ENCODE results near the gene SUGT1. TPM values are rescaled to one million over a fixed set of nuclear protein-coding genes. Genes with fewer than 3 reads are reported as not detected.
"Not testable (repeated sequence)": the region's sequence is repeated elsewhere in the genome, so short reads cannot be mapped to it uniquely, and the experiment has no call there.

The SUGT1 gene
- total RNA-seq, 1 donor from 2014 or later = 48.4 TPM

GRCh38 chr13:52711286-52711685, 58.6 kb downstream of the SUGT1 start:
- Mint-ChIP-seq H3K27ac (ENCODE audit: unreplicated experiment) (no peak overlapping the region), H3K4me1 (ENCODE audit: unreplicated experiment) (no peaks in the 10 kb centered on the region), H3K36me3 (ENCODE audit: unreplicated experiment) (no peaks in the 10 kb centered on the region), H3K9me3 (ENCODE audit: unreplicated experiment) (no peaks in the 10 kb centered on the region), H3K27me3 (ENCODE audit: unreplicated experiment) (no peaks in the 10 kb centered on the region), H3K4me3 (ENCODE audit: unreplicated experiment) (no peak overlapping the region)
- DNase-seq (ENCODE audit: extremely low spot score, unreplicated experiment) = no peak
- TF ChIP-seq, protein P1, sequence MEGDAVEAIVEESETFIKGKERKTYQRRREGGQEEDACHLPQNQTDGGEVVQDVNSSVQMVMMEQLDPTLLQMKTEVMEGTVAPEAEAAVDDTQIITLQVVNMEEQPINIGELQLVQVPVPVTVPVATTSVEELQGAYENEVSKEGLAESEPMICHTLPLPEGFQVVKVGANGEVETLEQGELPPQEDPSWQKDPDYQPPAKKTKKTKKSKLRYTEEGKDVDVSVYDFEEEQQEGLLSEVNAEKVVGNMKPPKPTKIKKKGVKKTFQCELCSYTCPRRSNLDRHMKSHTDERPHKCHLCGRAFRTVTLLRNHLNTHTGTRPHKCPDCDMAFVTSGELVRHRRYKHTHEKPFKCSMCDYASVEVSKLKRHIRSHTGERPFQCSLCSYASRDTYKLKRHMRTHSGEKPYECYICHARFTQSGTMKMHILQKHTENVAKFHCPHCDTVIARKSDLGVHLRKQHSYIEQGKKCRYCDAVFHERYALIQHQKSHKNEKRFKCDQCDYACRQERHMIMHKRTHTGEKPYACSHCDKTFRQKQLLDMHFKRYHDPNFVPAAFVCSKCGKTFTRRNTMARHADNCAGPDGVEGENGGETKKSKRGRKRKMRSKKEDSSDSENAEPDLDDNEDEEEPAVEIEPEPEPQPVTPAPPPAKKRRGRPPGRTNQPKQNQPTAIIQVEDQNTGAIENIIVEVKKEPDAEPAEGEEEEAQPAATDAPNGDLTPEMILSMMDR (IDR thresholded peaks at IDR 0.05) = no peak

DNA sequence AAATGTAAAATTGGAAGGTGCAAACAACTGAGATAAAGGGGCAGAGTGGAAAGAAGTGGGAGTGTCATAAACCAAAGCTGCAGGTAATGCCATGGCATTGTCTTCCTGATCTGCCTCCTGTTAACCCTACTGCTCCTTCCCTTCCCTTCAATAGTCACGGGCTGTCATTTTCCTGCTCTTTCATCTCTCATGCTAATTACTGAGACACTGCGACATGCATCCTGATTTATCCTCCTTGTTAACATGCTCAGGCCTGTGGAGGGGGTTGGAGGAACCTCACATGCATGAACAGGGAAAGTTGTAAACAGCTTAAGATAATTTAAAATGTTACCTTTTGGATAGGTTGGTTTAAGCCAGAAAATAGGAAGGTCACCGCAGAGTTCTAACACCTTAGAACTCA, 59.7 kb downstream of the SUGT1 start:
- no peaks in the 10 kb centered on the region for H3K36me3 Mint-ChIP-seq (ENCODE audit: unreplicated experiment)
- no peak overlapping the region for H3K27ac Mint-ChIP-seq (ENCODE audit: unreplicated experiment)
- no peak overlapping the region for H3K4me3 Mint-ChIP-seq (ENCODE audit: unreplicated experiment)
- H3K9me3 Mint-ChIP-seq (ENCODE audit: unreplicated experiment) = no peaks in the 10 kb centered on the region
- TF ChIP-seq, protein P1 (IDR thresholded peaks at IDR 0.05) = no peak
- no peak for DNase-seq (ENCODE audit: extremely low spot score, unreplicated experiment)
- H3K27me3 Mint-ChIP-seq (ENCODE audit: unreplicated experiment) = peaks cover 4% of the 10 kb centered on the region
- H3K4me1 Mint-ChIP-seq (ENCODE audit: unreplicated experiment) = no peaks in the 10 kb centered on the region

DNA sequence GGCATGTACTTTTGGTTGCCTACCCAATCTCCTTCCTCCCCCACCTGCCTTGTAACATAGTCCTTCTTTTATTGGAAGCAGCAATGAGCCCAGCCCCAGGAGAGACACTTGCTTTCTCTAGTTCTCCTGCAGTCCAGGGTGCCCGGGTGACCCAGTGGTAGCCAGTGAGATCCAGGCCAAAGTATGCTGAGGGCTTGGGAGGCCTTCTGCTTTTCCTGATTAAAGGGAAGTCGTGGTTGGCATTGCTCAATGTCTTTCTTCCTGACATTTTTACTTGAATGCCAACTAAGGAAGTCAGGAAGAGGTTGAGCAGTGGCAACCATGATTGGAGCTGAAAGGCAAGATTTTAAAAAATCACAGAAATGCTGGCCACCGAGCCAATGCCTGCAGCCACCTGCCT, 61.3 kb downstream of the SUGT1 start:
- H3K36me3 Mint-ChIP-seq (ENCODE audit: unreplicated experiment) = no peaks in the 10 kb centered on the region
- TF ChIP-seq, protein P1 (IDR thresholded peaks at IDR 0.05) = no peak
- H3K9me3 Mint-ChIP-seq (ENCODE audit: unreplicated experiment) = peaks cover 10% of the 10 kb centered on the region
- peaks cover 5% of the 10 kb centered on the region for H3K27me3 Mint-ChIP-seq (ENCODE audit: unreplicated experiment)
- H3K27ac Mint-ChIP-seq (ENCODE audit: unreplicated experiment) = no peak overlapping the region
- H3K4me3 Mint-ChIP-seq (ENCODE audit: unreplicated experiment) = no peak overlapping the region
- H3K4me1 Mint-ChIP-seq (ENCODE audit: unreplicated experiment) = no peaks in the 10 kb centered on the region
- no peak for DNase-seq (ENCODE audit: extremely low spot score, unreplicated experiment)

- H3K27me3 Mint-ChIP-seq (ENCODE audit: unreplicated experiment); H3K27ac Mint-ChIP-seq (ENCODE audit: unreplicated experiment); DNase-seq (ENCODE audit: extremely low spot score, unreplicated experiment); H3K4me3 Mint-ChIP-seq (ENCODE audit: unreplicated experiment); H3K36me3 Mint-ChIP-seq (ENCODE audit: unreplicated experiment); H3K4me1 Mint-ChIP-seq (ENCODE audit: unreplicated experiment): not testable (repeated sequence)
- H3K9me3 Mint-ChIP-seq (ENCODE audit: unreplicated experiment) = peaks cover 10% of the 10 kb centered on the region
Measured at GRCh38 chr13:52720904-52721303, 68.3 kb downstream of the SUGT1 start.

GRCh38 chr13:52721356-52721755, 68.7 kb downstream of the SUGT1 start:
- not testable (repeated sequence) for DNase-seq (ENCODE audit: extremely low spot score, unreplicated experiment); H3K27ac Mint-ChIP-seq (ENCODE audit: unreplicated experiment); H3K4me1 Mint-ChIP-seq (ENCODE audit: unreplicated experiment); H3K27me3 Mint-ChIP-seq (ENCODE audit: unreplicated experiment); H3K4me3 Mint-ChIP-seq (ENCODE audit: unreplicated experiment); H3K36me3 Mint-ChIP-seq (ENCODE audit: unreplicated experiment)
- peaks cover 10% of the 10 kb centered on the region for H3K9me3 Mint-ChIP-seq (ENCODE audit: unreplicated experiment)

DNA sequence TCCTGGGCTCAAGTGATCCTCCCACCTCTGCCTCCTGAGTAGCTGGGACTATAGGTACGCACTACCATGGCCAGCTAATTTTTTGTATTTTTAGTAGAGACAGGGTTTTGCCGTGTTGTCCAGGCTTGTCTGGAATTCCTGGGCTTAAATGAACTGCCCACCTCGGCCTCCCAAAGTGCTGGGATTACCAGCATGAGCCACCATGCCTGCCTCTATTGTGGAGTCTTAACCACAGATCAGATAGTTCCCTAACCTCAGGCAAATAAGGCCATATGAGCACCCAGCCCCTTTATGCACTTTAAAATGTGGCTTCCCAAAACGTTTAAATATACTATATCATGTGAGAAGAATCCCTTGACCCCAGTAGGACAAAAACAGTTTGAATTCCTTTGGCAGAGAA, 70.5 kb downstream of the SUGT1 start:
- TF ChIP-seq, protein P1 (IDR thresholded peaks at IDR 0.05) = no peak

More for the DNA sequence above, 70.5 kb downstream of the SUGT1 start:
- no peak for DNase-seq (ENCODE audit: extremely low spot score, unreplicated experiment)
- Mint-ChIP-seq H3K4me3 (ENCODE audit: unreplicated experiment) (no peak overlapping the region), H3K9me3 (ENCODE audit: unreplicated experiment) (peaks cover 5% of the 10 kb centered on the region), H3K27me3 (ENCODE audit: unreplicated experiment) (peaks cover 4% of the 10 kb centered on the region), H3K4me1 (ENCODE audit: unreplicated experiment) (no peaks in the 10 kb centered on the region), H3K27ac (ENCODE audit: unreplicated experiment) (no peak overlapping the region), H3K36me3 (ENCODE audit: unreplicated experiment) (no peaks in the 10 kb centered on the region)

Measured in osteocyte (in vitro differentiated cells).